Right lobe of liver (tissue), 6 donors: ENCODE data around the gene CDON. TPM values are rescaled to one million over a fixed set of nuclear protein-coding genes. Genes with fewer than 3 reads are reported as not detected.
"Not testable (repeated sequence)": the region's sequence is repeated elsewhere in the genome, so short reads cannot be mapped to it uniquely, and the experiment has no call there.

Experiments used
- ATAC-seq, 4 donors: fragments of 200-7000 bp; cut with Tn5 transposase; one replicate each; pipeline ENCODE4 v1.9.1; 2020; ENCODE audit warnings: mild to moderate bottlenecking in 4 of 4, moderate library complexity in 4 of 4
- DNase-seq, 3 donors: peaks; one replicate each; pipeline ENCODE4 v3.0.0-alpha.2; 2020
- H3K27ac ChIP-seq, 3 donors: fragments of 200-600 bp; one replicate each; pipeline ENCODE4 v1.8.0; 2022
- H3K27me3 ChIP-seq, 2 donors: fragments of 200-600 bp; one replicate each; pipeline ENCODE4 v1.8.0; 2022
- H3K36me3 ChIP-seq, 4 donors: fragments of 200-600 bp; sonication (generic) in 1 of 4; one replicate each; pipeline versions ENCODE4 v1.5.1 to v1.8.0; 2017 to 2022; ENCODE audit warnings: control low read depth in 1 of 4
- H3K4me1 ChIP-seq, 4 donors: fragments of 200-600 bp; sonication (generic) in 1 of 4; one replicate each; pipeline versions ENCODE4 v1.5.1 to v1.8.0; 2017 to 2022; ENCODE audit warnings: control low read depth in 1 of 4
- H3K4me3 ChIP-seq, 3 donors: fragments of 200-600 bp; one replicate each; pipeline ENCODE4 v1.8.0; 2022
- H3K9me3 ChIP-seq, 4 donors: fragments of 200-600 bp; sonication (generic) in 1 of 4; one replicate each; pipeline versions ENCODE4 v1.5.1 to v1.8.0; 2017 to 2022; ENCODE audit warnings: control low read depth in 1 of 4
- CTCF ChIP-seq, 4 donors: fragments of 200-600 bp in 3 of 4; fragments of 450-650 bp in 1 of 4; IDR thresholded peaks; one replicate each; pipeline versions ENCODE4 v1.5.1 to v1.8.0; 2016 to 2022; ENCODE audit warnings: antibody characterized with exemption in 4 of 4, mild to moderate bottlenecking in 2 of 4
- POLR2A ChIP-seq: fragments of 450-650 bp; IDR thresholded peaks from one replicate; pipeline ENCODE4 v1.6.1; 2017; ENCODE audit warnings: antibody characterized with exemption, mild to moderate bottlenecking
- WGBS: methylation state at CpG from one replicate; pipeline ENCODE4 v1.1.6; 2018; ENCODE audit warnings: low coverage, low lambda C conversion rate; ENCODE audit not compliant: insufficient coverage; ENCODE audit errors: missing lambda C conversion rate; 5-methylcytosine and 5-hydroxymethylcytosine counted together
- intact Hi-C, 2 donors: fragments of 100-400 bp; cut with DNase I; formaldehyde crosslinking; loops; one replicate each; pipeline versions ENCODE4 v1.11.2 to v1.14.1; 2022
- total RNA-seq, 6 experiments: library from RNA; depleted of rRNA in 2 of 6; stranded (reverse); fragments of >200 nt in 2 of 6; fragmentation: NEBNext Ultra II Directional in 3 of 6; extraction: Animal tissue kit (Norgen Biotek cat#: 25700) in 3 of 6; gene quantifications; one replicate each; pipeline versions ENCODE4 v1.1.0 to v1.2.4, GENCODE V29; 2016 to 2023
- donor health status: DM: no; HTN: yes; CAD: no.
- donor health status: DM: no; HTN: no; CAD: no.
- donor health status: DM: no; HTN: no; CAD: no.
- donor health status: DM: no; HTN: yes; CAD: no.
- donor health status: DM: no; HTN: yes; CAD: no.

The CDON gene
- total RNA-seq, 6 experiments from 2014 or later: 1.8 to 4.1 (median 3.3) TPM

GRCh38 chr11:125921042-125921441 is 141.6 kb downstream of the CDON start:
- ATAC-seq (no peak), DNase-seq (no peak)
- WGBS: 36% methylated on average over 3 of the region's 9 CpGs
- H3K27ac ChIP-seq: no peak overlapping the region
- no peak for TF ChIP-seq POLR2A
- TF ChIP-seq CTCF (IDR thresholded peaks at IDR 0.05): no peak
- no peaks in the 10 kb centered on the region for H3K9me3 ChIP-seq
- no peak overlapping the region for H3K4me3 ChIP-seq
- peaks cover 0 to 14% (median 0%) of the 10 kb centered on the region in 4 donors for H3K4me1 ChIP-seq
- H3K36me3 ChIP-seq: no peaks in the 10 kb centered on the region
- no peaks in the 10 kb centered on the region for H3K27me3 ChIP-seq
- intact Hi-C loops: loop anchor here (5.0 kb wide), 1 partner anchor 271 kb away; no protein-coding TSS in a partner anchor

GRCh38 chr11:125918140-125918840 is 144.4 kb downstream of the CDON start:
- WGBS: 55% methylated on average over 8 of the region's 13 CpGs
- Histone ChIP-seq H3K4me3 (no peak overlapping the region), H3K9me3 (no peaks in the 10 kb centered on the region), H3K27me3 (no peaks in the 10 kb centered on the region), H3K4me1 (no peaks in the 10 kb centered on the region), H3K27ac (no peak overlapping the region), H3K36me3 (no peaks in the 10 kb centered on the region)
- ATAC-seq (no peak), DNase-seq (no peak)
- intact Hi-C loops: no loop called here
- TF ChIP-seq CTCF (IDR thresholded peaks at IDR 0.05): no peak
- no peak for TF ChIP-seq POLR2A

- Histone ChIP-seq H3K4me3 (no peak overlapping the region), H3K9me3 (no peaks in the 10 kb centered on the region), H3K36me3 (no peaks in the 10 kb centered on the region), H3K27ac (no peak overlapping the region), H3K4me1 (no peaks in the 10 kb centered on the region), H3K27me3 (no peaks in the 10 kb centered on the region)
- 61% methylated on average over 8 of the region's 12 CpGs for WGBS
- no peak for TF ChIP-seq CTCF (IDR thresholded peaks at IDR 0.05)
- no peak for TF ChIP-seq POLR2A
- ATAC-seq (no peak), DNase-seq (no peak)
- intact Hi-C loops: no loop called here
Measured at GRCh38 chr11:125916683-125917347, 145.9 kb downstream of the CDON start.

- intact Hi-C loops, DNase-seq, ATAC-seq, H3K4me3 ChIP-seq, H3K4me1 ChIP-seq, H3K27me3 ChIP-seq, H3K27ac ChIP-seq, H3K9me3 ChIP-seq, H3K36me3 ChIP-seq: not testable (repeated sequence)
- WGBS: 71% methylated on average over 3 of the region's 3 CpGs
Measured at GRCh38 chr11:125914601-125915000, 148.1 kb downstream of the CDON start.

- Histone ChIP-seq H3K4me1 (no peaks in the 10 kb centered on the region), H3K27me3 (no peaks in the 10 kb centered on the region), H3K36me3 (no peaks in the 10 kb centered on the region), H3K9me3 (no peaks in the 10 kb centered on the region), H3K27ac (no peak overlapping the region), H3K4me3 (no peak overlapping the region)
- no peak for DNase-seq
- 67% methylated on average over 8 of the region's 8 CpGs for WGBS
- intact Hi-C loops: no loop called here
- TF ChIP-seq POLR2A: no peak
- no peak for TF ChIP-seq CTCF (IDR thresholded peaks at IDR 0.05)
- ATAC-seq: no peak
Measured at GRCh38 chr11:125910226-125910849, 152.3 kb downstream of the CDON start.
